Measurements from ENCODE around the gene UBE3B.

DNA sequence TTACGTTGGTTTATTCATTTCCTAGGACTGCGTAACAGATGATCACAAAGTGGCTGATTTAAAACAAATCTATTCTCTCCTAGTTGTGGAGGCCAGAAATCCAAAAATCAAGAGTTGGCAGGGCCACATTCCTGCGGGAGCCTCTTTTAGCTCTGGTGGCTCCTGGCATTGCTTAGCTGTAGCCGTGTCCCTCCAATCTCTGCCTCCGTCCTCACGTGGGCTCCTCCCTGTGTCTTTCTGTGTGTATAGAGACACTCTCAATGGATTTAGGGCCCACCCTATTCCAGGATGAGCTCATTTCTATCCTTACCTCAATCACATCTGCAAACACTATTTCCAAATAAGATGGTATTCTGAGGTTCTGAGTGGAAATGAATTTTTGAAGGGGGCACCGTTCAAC, 42.9 kb upstream of the UBE3B start:
- TF ChIP-seq POLR2A (IDR thresholded peaks at IDR 0.05) (no peak), EP300 (IDR thresholded peaks at IDR 0.05) (no peak)

Measured in stomach (tissue), 4 donors.